ENCODE measurements around the gene PTGFRN. TPM values are rescaled to one million over a fixed set of nuclear protein-coding genes. Genes with fewer than 3 reads are reported as not detected.

The PTGFRN gene
- total and polyA plus RNA-seq, 2 of the 8 experiments (the other 6 are each of a cell fraction or from before 2014, with no cell fraction given) = 13.0 to 32.6 TPM

- no peak for TF ChIP-seq CHD7 (IDR thresholded peaks at IDR 0.05; ENCODE audit: insufficient replicate concordance, low read length)
- TF ChIP-seq RFX5 (IDR thresholded peaks at IDR 0.05; ENCODE audit: borderline replicate concordance, low read depth, low read length) = no peak
- no peak for TF ChIP-seq MAFK (IDR thresholded peaks at IDR 0.05; ENCODE audit: low read depth, low read length)
- no peak for TF ChIP-seq POU5F1 (IDR thresholded peaks at IDR 0.05; ENCODE audit: low read depth, low read length)
- no peak for TF ChIP-seq MAX (IDR thresholded peaks at IDR 0.05)
- TF ChIP-seq JUN (IDR thresholded peaks at IDR 0.05; ENCODE audit: low read depth, low read length) = no peak
- TF ChIP-seq BACH1 (IDR thresholded peaks at IDR 0.05; ENCODE audit: low read length) = no peak
- TF ChIP-seq ASH2L (IDR thresholded peaks at IDR 0.05; ENCODE audit: low read length) = no peak
These were observed 81.0 kb downstream of the PTGFRN start (continued) for GRCh38 chr1:116990612-116991151.

Data from H1 (cell line).